Neural cell (in vitro differentiated cells): ENCODE data around the gene UBE2O. TPM values are rescaled to one million over a fixed set of nuclear protein-coding genes. Genes with fewer than 3 reads are reported as not detected.

ENCODE experiments used
- H2AFZ ChIP-seq: fragments of 200-600, 300-800 bp; sonication (generic), shearing (Covaris generic); 2 replicates; pipeline ENCODE4 v1.6.0; 2014; ENCODE audit warnings: low read depth, mild to moderate bottlenecking, antibody characterized with exemption, low read length, moderate library complexity
- H3F3A ChIP-seq: fragments of 200-600 bp; shearing (Covaris generic); 2 replicates; pipeline ENCODE4 v1.6.1; 2016; ENCODE audit warnings: mild to moderate bottlenecking, moderate library complexity, mixed read lengths, antibody characterized with exemption, low read length; ENCODE audit not compliant: insufficient read depth, poor library complexity, severe bottlenecking
- H3K27ac ChIP-seq: fragments of 200-600, 300-800 bp; sonication (generic), shearing (Covaris generic); 2 replicates; pipeline ENCODE4 v1.5.1; 2014; ENCODE audit warnings: mild to moderate bottlenecking, low read length, moderate library complexity
- H3K27me3 ChIP-seq: fragments of 300-800, 200-600 bp; sonication (generic), shearing (Covaris generic); 2 replicates; pipeline ENCODE4 v1.6.0; 2014; ENCODE audit warnings: mild to moderate bottlenecking, low read depth, low read length, moderate library complexity; ENCODE audit not compliant: insufficient read depth
- H3K36me3 ChIP-seq: fragments of 300-800, 200-600 bp; sonication (generic), shearing (Covaris generic); 2 replicates; pipeline ENCODE4 v1.5.1; 2014; ENCODE audit warnings: mild to moderate bottlenecking, antibody characterized with exemption, low read length, moderate library complexity; ENCODE audit not compliant: insufficient read depth
- H3K4me2 ChIP-seq: fragments of 300-800, 200-600 bp; sonication (generic), shearing (Covaris generic); 2 replicates; pipeline ENCODE4 v1.6.0; 2014; ENCODE audit warnings: mild to moderate bottlenecking, low read length
- H3K4me3 ChIP-seq: fragments of 300-800, 200-600 bp; sonication (generic), shearing (Covaris generic); 2 replicates; pipeline ENCODE4 v1.5.1; 2014; ENCODE audit warnings: mild to moderate bottlenecking, low read length, moderate library complexity
- H3K79me2 ChIP-seq: fragments of 200-600 bp; shearing (Covaris generic); replicated peaks from 2 replicates; pipeline ENCODE4 v1.6.0; 2014; ENCODE audit warnings: mild to moderate bottlenecking, low read length, moderate library complexity; ENCODE audit not compliant: insufficient read depth
- H3K9ac ChIP-seq: fragments of 300-800, 200-600 bp; sonication (generic), shearing (Covaris generic); 2 replicates; pipeline ENCODE4 v1.6.1; 2016; ENCODE audit warnings: mild to moderate bottlenecking, low read length, mixed read lengths
- H3K9me2 ChIP-seq: fragments of 200-600 bp; shearing (Covaris generic); 2 replicates; pipeline ENCODE4 v1.6.1; 2016; ENCODE audit warnings: mild to moderate bottlenecking, low read length, mixed read lengths; ENCODE audit not compliant: insufficient read depth
- H3K9me3 ChIP-seq: fragments of 200-600, 300-800 bp; sonication (generic), shearing (Covaris generic); 2 replicates; pipeline ENCODE4 v1.6.1; 2016; ENCODE audit warnings: mild to moderate bottlenecking, mixed run types, low read length, moderate library complexity, mixed read lengths
- H4K20me1 ChIP-seq: fragments of 200-600 bp; shearing (Covaris generic); 2 replicates; pipeline ENCODE4 v1.6.1; 2016; ENCODE audit warnings: mild to moderate bottlenecking, mixed run types; ENCODE audit not compliant: insufficient read depth
- CTCF ChIP-seq: fragments of 450-650 bp; IDR thresholded peaks from 2 replicates; pipeline ENCODE4 v1.5.1; 2014; ENCODE audit warnings: antibody characterized with exemption, mild to moderate bottlenecking, moderate library complexity; ENCODE audit not compliant: poor library complexity, severe bottlenecking
- EP300 ChIP-seq: fragments of 450-650 bp; conservative IDR thresholded peaks from 2 replicates; pipeline ENCODE4 v1.6.1; 2014; ENCODE audit warnings: antibody characterized with exemption, mild to moderate bottlenecking, moderate library complexity; ENCODE audit not compliant: poor library complexity, severe bottlenecking
- EZH2 ChIP-seq: fragments of 200-600, 300-800 bp; shearing (Covaris generic), sonication (generic); IDR thresholded peaks from 2 replicates; pipeline ENCODE4 v1.6.1; 2014; ENCODE audit warnings: antibody characterized with exemption, low read length, borderline replicate concordance, mild to moderate bottlenecking; ENCODE audit not compliant: insufficient read depth, poor library complexity, severe bottlenecking
- MXI1 ChIP-seq: fragments of 450-650 bp; conservative IDR thresholded peaks from 2 replicates; pipeline ENCODE4 v1.6.1; 2014; ENCODE audit warnings: antibody characterized with exemption, mild to moderate bottlenecking; ENCODE audit not compliant: poor library complexity, severe bottlenecking
- POLR2AphosphoS5 ChIP-seq: IDR thresholded peaks from 2 replicates; pipeline ENCODE4 v1.6.1; 2012
- RAD21 ChIP-seq: fragments of 450-650 bp; conservative IDR thresholded peaks from 2 replicates; pipeline ENCODE4 v1.6.1; 2014; ENCODE audit warnings: antibody characterized with exemption, mild to moderate bottlenecking, moderate library complexity
- REST ChIP-seq: IDR thresholded peaks from 2 replicates; pipeline ENCODE4 v1.6.1; 2012; ENCODE audit warnings: borderline replicate concordance
- SMC3 ChIP-seq: fragments of 450-650 bp; conservative IDR thresholded peaks from 2 replicates; pipeline ENCODE4 v1.6.1; 2014; ENCODE audit warnings: antibody characterized with exemption, mild to moderate bottlenecking, moderate library complexity; ENCODE audit not compliant: poor library complexity
- TAF1 ChIP-seq: IDR thresholded peaks from 2 replicates; pipeline ENCODE4 v1.6.1; 2012; ENCODE audit warnings: low read depth
- polyA plus RNA-seq: library from polyadenylated mRNA; depleted of rRNA; stranded (reverse); fragments of >200 nt; gene quantifications from 2 replicates; pipeline ENCODE4 v1.2.3, GENCODE V29; 2014

UBE2O gene
- polyA plus RNA-seq, 1 donor from 2014 or later, result 28.0 TPM

GRCh38 chr17:76397184-76397583 is 55.8 kb downstream of the UBE2O start:
- no peaks in the 10 kb centered on the region for H3K9me3 ChIP-seq
- no peaks in the 10 kb centered on the region for H3F3A ChIP-seq
- H3K79me2 ChIP-seq, result no peaks in the 10 kb centered on the region
- no peak overlapping the region for H3K4me2 ChIP-seq
- H3K27ac ChIP-seq, result no peak overlapping the region
- no peaks in the 10 kb centered on the region for H3K9me2 ChIP-seq
- no peaks in the 10 kb centered on the region for H3K27me3 ChIP-seq
- peaks cover 6% of the 10 kb centered on the region for H3K36me3 ChIP-seq
- no peak for TF ChIP-seq RAD21
- TF ChIP-seq TAF1, result no peak
- no peak for TF ChIP-seq EP300
- no peak for TF ChIP-seq EZH2
- TF ChIP-seq MXI1, result no peak
- TF ChIP-seq SMC3, result no peak
- H4K20me1 ChIP-seq, result no peaks in the 10 kb centered on the region
- no peak overlapping the region for H2AFZ ChIP-seq
- no peak overlapping the region for H3K4me3 ChIP-seq
- H3K9ac ChIP-seq, result no peak overlapping the region

- no peaks in the 10 kb centered on the region for H3K27me3 ChIP-seq
- no peaks in the 10 kb centered on the region for H3K79me2 ChIP-seq
- H3K27ac ChIP-seq, result no peak overlapping the region
- H3K4me2 ChIP-seq, result no peak overlapping the region
- TF ChIP-seq TAF1 (no peak), EZH2 (no peak), REST (no peak), CTCF (no peak), MXI1 (no peak), EP300 (no peak), SMC3 (no peak), POLR2AphosphoS5 (no peak), RAD21 (no peak)
- H3K9ac ChIP-seq, result no peak overlapping the region
- H3K9me3 ChIP-seq, result no peaks in the 10 kb centered on the region
- peaks cover 11% of the 10 kb centered on the region for H3K36me3 ChIP-seq
- H3K4me3 ChIP-seq, result no peak overlapping the region
- H4K20me1 ChIP-seq, result no peaks in the 10 kb centered on the region
- no peaks in the 10 kb centered on the region for H3K9me2 ChIP-seq
- no peaks in the 10 kb centered on the region for H3F3A ChIP-seq
- H2AFZ ChIP-seq, result no peak overlapping the region
Measured at GRCh38 chr17:76395980-76396379, 57.0 kb downstream of the UBE2O start.

- Histone ChIP-seq H4K20me1 (no peaks in the 10 kb centered on the region), H3K9me3 (no peaks in the 10 kb centered on the region), H3K9ac (no peak overlapping the region), H3K79me2 (no peaks in the 10 kb centered on the region), H3K36me3 (peaks cover 14% of the 10 kb centered on the region), H3K4me3 (no peak overlapping the region), H3F3A (no peaks in the 10 kb centered on the region), H3K9me2 (no peaks in the 10 kb centered on the region), H3K4me2 (no peak overlapping the region), H2AFZ (no peak overlapping the region), H3K27ac (no peak overlapping the region), H3K27me3 (no peaks in the 10 kb centered on the region)
- no peak for TF ChIP-seq EZH2
- no peak for TF ChIP-seq TAF1
- no peak for TF ChIP-seq POLR2AphosphoS5
- TF ChIP-seq SMC3, result no peak
- no peak for TF ChIP-seq REST
- no peak for TF ChIP-seq CTCF
- TF ChIP-seq MXI1, result no peak
- TF ChIP-seq RAD21, result no peak
- no peak for TF ChIP-seq EP300
Measured at GRCh38 chr17:76394166-76394565, 58.8 kb downstream of the UBE2O start.
